ENCODE data around the gene APPL2.

DNA sequence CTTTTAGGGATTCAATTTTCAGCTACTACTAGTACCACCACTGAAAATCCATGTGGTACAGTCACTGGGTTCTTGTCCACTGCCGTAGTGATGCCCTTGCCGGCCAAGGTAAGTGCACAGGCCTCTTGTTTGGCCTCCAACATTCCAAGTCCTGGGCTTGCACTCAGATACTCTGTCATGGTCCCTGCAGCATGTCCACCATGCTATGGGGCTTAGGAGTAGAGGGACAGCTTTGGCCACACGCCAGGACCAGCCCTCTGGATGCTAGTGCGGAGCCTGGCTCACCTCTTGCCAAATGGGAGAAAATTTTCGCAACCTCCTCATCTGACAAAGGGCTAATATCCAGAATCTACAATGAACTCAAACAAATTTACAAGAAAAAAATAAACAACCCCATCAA is 38.6 kb upstream of the APPL2 start:
- TF ChIP-seq, protein P1, sequence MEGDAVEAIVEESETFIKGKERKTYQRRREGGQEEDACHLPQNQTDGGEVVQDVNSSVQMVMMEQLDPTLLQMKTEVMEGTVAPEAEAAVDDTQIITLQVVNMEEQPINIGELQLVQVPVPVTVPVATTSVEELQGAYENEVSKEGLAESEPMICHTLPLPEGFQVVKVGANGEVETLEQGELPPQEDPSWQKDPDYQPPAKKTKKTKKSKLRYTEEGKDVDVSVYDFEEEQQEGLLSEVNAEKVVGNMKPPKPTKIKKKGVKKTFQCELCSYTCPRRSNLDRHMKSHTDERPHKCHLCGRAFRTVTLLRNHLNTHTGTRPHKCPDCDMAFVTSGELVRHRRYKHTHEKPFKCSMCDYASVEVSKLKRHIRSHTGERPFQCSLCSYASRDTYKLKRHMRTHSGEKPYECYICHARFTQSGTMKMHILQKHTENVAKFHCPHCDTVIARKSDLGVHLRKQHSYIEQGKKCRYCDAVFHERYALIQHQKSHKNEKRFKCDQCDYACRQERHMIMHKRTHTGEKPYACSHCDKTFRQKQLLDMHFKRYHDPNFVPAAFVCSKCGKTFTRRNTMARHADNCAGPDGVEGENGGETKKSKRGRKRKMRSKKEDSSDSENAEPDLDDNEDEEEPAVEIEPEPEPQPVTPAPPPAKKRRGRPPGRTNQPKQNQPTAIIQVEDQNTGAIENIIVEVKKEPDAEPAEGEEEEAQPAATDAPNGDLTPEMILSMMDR (IDR thresholded peaks at IDR 0.05): no peak
- no peak for TF ChIP-seq EZH2 (IDR thresholded peaks at IDR 0.05; ENCODE audit: borderline replicate concordance, insufficient read depth, low read depth, low read length, poor library complexity, severe bottlenecking)

Data from B cell (primary cell).